Stomach (tissue), 9 donors: ENCODE measurements around the gene PRMT7. TPM values are rescaled to one million over a fixed set of nuclear protein-coding genes. Genes with fewer than 3 reads are reported as not detected.

Experiments used
- DNase-seq, 2 donors: peaks; one replicate each; pipeline versions ENCODE4 v3.0.0 to v3.0.0-alpha.2; 2013 to 2019
- H3K27ac ChIP-seq, 5 donors: fragments of 200-600 bp in 4 of 5; sonication (generic) in 4 of 5; one replicate each; pipeline ENCODE4 v1.5.1; 2013 to 2019; ENCODE audit warnings: mild to moderate bottlenecking in 1 of 5, moderate library complexity in 1 of 5
- H3K27me3 ChIP-seq, 3 donors: fragments of 200-600 bp; sonication (generic); one replicate each; pipeline ENCODE4 v1.5.1; 2017 to 2019; ENCODE audit warnings: mixed run types in 1 of 3
- H3K36me3 ChIP-seq, 4 donors: fragments of 200-600 bp; sonication (generic); 1 replicate in 3 of 4; 2 replicates in 1 of 4; pipeline ENCODE4 v1.5.1; 2016 to 2019
- H3K4me1 ChIP-seq, 4 donors: fragments of 200-600 bp; sonication (generic); one replicate each; pipeline ENCODE4 v1.5.1; 2016 to 2019
- H3K4me3 ChIP-seq, 4 donors: fragments of 200-600 bp; sonication (generic) in 3 of 4; one replicate each; pipeline ENCODE4 v1.5.1; 2016 to 2019; ENCODE audit warnings: mild to moderate bottlenecking in 1 of 4
- H3K9me3 ChIP-seq, 4 donors: fragments of 200-600 bp; sonication (generic); one replicate each; pipeline ENCODE4 v1.5.1; 2016 to 2019
- CTCF ChIP-seq, 7 experiments: fragments of 450-650 bp in 4 of 7; fragments of 200-600 bp in 3 of 7; sonication (generic) in 3 of 7; IDR thresholded peaks; one replicate each; pipeline ENCODE4 v1.5.1; 2016 to 2019; ENCODE audit warnings: antibody characterized with exemption in 7 of 7, control low read depth in 2 of 7, mild to moderate bottlenecking in 1 of 7
- EP300 ChIP-seq: sonication (generic); formaldehyde crosslinking; IDR thresholded peaks from one replicate; pipeline ENCODE4 v1.6.1; 2017; ENCODE audit warnings: antibody characterized with exemption
- POLR2A ChIP-seq, 4 donors: fragments of 450-650 bp; IDR thresholded peaks; one replicate each; pipeline ENCODE4 v1.6.1; 2016; ENCODE audit warnings: antibody characterized with exemption in 4 of 4, control low read depth in 2 of 4, mild to moderate bottlenecking in 1 of 4, moderate library complexity in 1 of 4
- POLR2AphosphoS5 ChIP-seq, 3 donors: sonication (generic); formaldehyde crosslinking; IDR thresholded peaks; one replicate each; pipeline ENCODE4 v1.6.1; 2016; ENCODE audit warnings: antibody characterized with exemption in 3 of 3
- WGBS, 5 donors: extraction: QIAGEN DNeasy Blood & Tissue Kit in 3 of 5; methylation state at CpG; one replicate each; pipeline versions ENCODE4 v1.1.5 to v1.1.7; 2013 to 2018; 5-methylcytosine and 5-hydroxymethylcytosine counted together
- intact Hi-C: fragments of 100-400 bp; cut with DNase I; formaldehyde crosslinking; loops from one replicate; pipeline ENCODE4 v1.15.1; 2023; ENCODE audit warnings: low total_unique reads
- polyA plus RNA-seq, 3 donors: library from polyadenylated mRNA; stranded (reverse); fragments of 200-250 nt; gene quantifications; one replicate each; pipeline ENCODE4 v1.2.3, GENCODE V29; 2013
- total RNA-seq, 5 donors: library from RNA; depleted of rRNA; stranded (reverse); fragments of >200 nt; gene quantifications; one replicate each; pipeline versions ENCODE4 v1.1.0 to v1.2.3, GENCODE V29; 2014 to 2016
- donor health status: healthy with polysubstance abuse.
- donor health status: Bipolar disorder and iron deficiency.
- donor health status: healthy.

Gene PRMT7
- total and polyA plus RNA-seq, 8 donors = 22.4 to 88.8 (median 37.2) TPM

GRCh38 chr16:68395815-68396214 lies 85.0 kb downstream of the PRMT7 start:
- H3K9me3 ChIP-seq = no peaks in the 10 kb centered on the region
- intact Hi-C loops = no loop called here
- no peaks in the 10 kb centered on the region for H3K36me3 ChIP-seq
- no peak for DNase-seq
- H3K27ac ChIP-seq = no peak overlapping the region
- peaks cover 0 to 5% (median 0%) of the 10 kb centered on the region in 4 donors for H3K4me1 ChIP-seq
- WGBS, 5 donors = 67 to 92% (median 84%) methylated on average over 4 of the region's 4 CpGs
- peaks cover 0 to 3% (median 0%) of the 10 kb centered on the region in 3 donors for H3K27me3 ChIP-seq
- TF ChIP-seq POLR2A (IDR thresholded peaks at IDR 0.05) = no peak
- TF ChIP-seq EP300 = no peak
- no peak for TF ChIP-seq POLR2AphosphoS5 (IDR thresholded peaks at IDR 0.05)
- no peak for TF ChIP-seq CTCF (IDR thresholded peaks at IDR 0.05)
- no peak overlapping the region for H3K4me3 ChIP-seq

DNA sequence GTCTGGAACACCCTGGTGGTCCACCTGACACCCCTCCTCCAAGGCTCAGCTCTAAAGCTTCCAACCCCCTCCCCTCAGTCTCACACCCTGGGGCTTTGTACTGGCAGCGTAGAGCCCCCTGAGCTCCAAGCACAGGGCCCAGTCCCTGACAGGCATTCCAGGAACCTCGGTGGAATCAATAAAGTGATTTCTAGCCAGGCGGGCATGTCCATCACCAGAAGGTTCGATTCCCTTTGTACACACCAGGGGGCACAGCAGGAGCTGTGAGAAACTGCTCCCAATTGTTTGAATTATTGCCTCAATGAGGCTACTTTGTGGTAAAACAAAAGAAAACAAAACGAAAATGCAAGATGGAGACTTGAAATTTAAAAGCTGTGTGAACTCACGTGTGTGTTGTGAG lies 85.7 kb downstream of the PRMT7 start:
- no peaks in the 10 kb centered on the region for H3K9me3 ChIP-seq
- intact Hi-C loops = no loop called here
- H3K27ac ChIP-seq = no peak overlapping the region
- peaks cover 0 to 3% (median 0%) of the 10 kb centered on the region in 3 donors for H3K27me3 ChIP-seq
- 22 to 29% (median 24%) methylated on average over 6 of the region's 6 CpGs for WGBS, 5 donors
- no peak for TF ChIP-seq EP300
- TF ChIP-seq POLR2A (IDR thresholded peaks at IDR 0.05) = no peak
- TF ChIP-seq POLR2AphosphoS5 (IDR thresholded peaks at IDR 0.05) = peak in 1 of 3 donors; percentile 21
- peak in 5 of 7 experiments; percentile 36 to 79 (median 59) for TF ChIP-seq CTCF (IDR thresholded peaks at IDR 0.05)
- no peaks in the 10 kb centered on the region for H3K36me3 ChIP-seq
- H3K4me1 ChIP-seq = peaks cover 0 to 5% (median 0%) of the 10 kb centered on the region in 4 donors
- peak; percentile 64 to 74 for DNase-seq
- H3K4me3 ChIP-seq = no peak overlapping the region

DNA sequence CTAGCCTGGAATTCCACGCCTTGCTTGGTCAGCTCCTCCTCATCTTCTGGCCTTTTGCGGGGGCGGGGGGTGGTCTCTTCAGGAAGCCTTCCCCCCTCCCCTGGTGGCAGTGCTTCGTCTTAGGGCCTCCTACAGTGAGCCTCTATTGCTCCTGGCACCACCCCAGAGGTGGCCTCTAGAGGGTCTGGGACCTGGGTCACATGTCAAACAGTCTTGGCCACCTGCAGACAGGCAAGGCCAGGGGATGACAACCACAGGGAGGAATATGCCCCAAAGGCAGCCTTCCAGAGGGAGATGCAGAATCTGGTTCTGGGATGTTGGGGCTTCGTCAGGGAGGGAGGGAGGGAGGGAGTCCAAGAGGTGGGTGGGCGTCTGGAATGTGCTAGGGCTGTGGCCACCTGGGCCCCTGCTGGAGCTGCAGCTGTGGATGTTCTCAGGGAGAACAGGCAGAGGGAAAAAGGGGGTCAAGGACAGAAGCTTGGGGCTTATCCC lies 86.9 kb downstream of the PRMT7 start:
- H3K27me3 ChIP-seq = peaks cover 0 to 3% (median 0%) of the 10 kb centered on the region in 3 donors
- intact Hi-C loops = no loop called here
- H3K36me3 ChIP-seq = no peaks in the 10 kb centered on the region
- H3K4me1 ChIP-seq = peaks cover 0 to 5% (median 0%) of the 10 kb centered on the region in 4 donors
- no peaks in the 10 kb centered on the region for H3K9me3 ChIP-seq
- WGBS, 5 donors = 63 to 85% (median 82%) methylated on average over 6 of the region's 6 CpGs
- H3K4me3 ChIP-seq = no peak overlapping the region
- TF ChIP-seq POLR2AphosphoS5 (IDR thresholded peaks at IDR 0.05) = no peak
- no peak for TF ChIP-seq POLR2A (IDR thresholded peaks at IDR 0.05)
- TF ChIP-seq CTCF (IDR thresholded peaks at IDR 0.05) = no peak
- no peak for TF ChIP-seq EP300
- DNase-seq = no peak
- no peak overlapping the region for H3K27ac ChIP-seq

DNA sequence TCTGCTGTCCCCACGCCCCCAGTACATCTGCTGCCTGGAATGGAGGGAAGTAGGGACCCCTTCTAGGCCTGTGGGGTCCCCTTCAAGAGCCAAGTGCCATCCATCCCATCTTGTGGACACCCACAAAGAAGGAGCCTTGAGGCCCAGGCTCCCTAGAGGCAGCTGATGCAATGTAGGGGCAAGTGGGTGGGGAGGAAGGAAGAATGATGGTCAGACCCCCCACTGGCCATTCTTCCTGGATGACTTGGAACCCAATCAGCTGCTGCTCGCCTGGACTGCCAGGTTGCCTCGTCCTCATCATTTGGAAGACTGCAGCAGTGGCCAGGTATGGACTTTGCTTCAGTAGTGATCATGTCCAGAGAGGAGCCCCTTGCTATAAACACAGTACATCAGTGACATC lies 88.6 kb downstream of the PRMT7 start:
- 89 to 100% (median 93%) methylated on average over 2 to 3 of the region's 3 CpGs for WGBS, 5 donors
- H3K9me3 ChIP-seq = no peaks in the 10 kb centered on the region
- H3K36me3 ChIP-seq = no peaks in the 10 kb centered on the region
- peaks cover 0 to 3% (median 0%) of the 10 kb centered on the region in 3 donors for H3K27me3 ChIP-seq
- DNase-seq = no peak
- intact Hi-C loops = no loop called here
- no peak for TF ChIP-seq POLR2AphosphoS5 (IDR thresholded peaks at IDR 0.05)
- no peak for TF ChIP-seq EP300
- no peak for TF ChIP-seq POLR2A (IDR thresholded peaks at IDR 0.05)
- TF ChIP-seq CTCF (IDR thresholded peaks at IDR 0.05) = no peak
- H3K4me3 ChIP-seq = no peak overlapping the region
- no peak overlapping the region for H3K27ac ChIP-seq
- H3K4me1 ChIP-seq = peaks cover 0 to 5% (median 0%) of the 10 kb centered on the region in 4 donors
